WERI-Rb-1 (cell line): ENCODE results near the gene PIK3R1.

Experiments used
- DNase-seq: peaks from one replicate; pipeline ENCODE4 v3.0.0-alpha.2; 2020
- H3K27ac ChIP-seq: fragments of 250-450 bp; sonication (Bioruptor Pico); 2 replicates; pipeline ENCODE4 v1.5.1; 2020; ENCODE audit warnings: mild to moderate bottlenecking, moderate library complexity
- H3K27me3 ChIP-seq: fragments of 250-450 bp; sonication (Bioruptor Pico); 2 replicates; pipeline ENCODE4 v1.5.1; 2021; ENCODE audit warnings: mild to moderate bottlenecking, low read depth, moderate library complexity; ENCODE audit not compliant: insufficient read depth, severe bottlenecking
- H3K36me3 ChIP-seq: fragments of 250-450 bp; sonication (Bioruptor Pico); 2 replicates; pipeline ENCODE4 v1.5.1; 2020; ENCODE audit warnings: mild to moderate bottlenecking, moderate library complexity
- H3K4me3 ChIP-seq: 2 replicates; pipeline ENCODE4 v1.5.1; 2011; ENCODE audit warnings: low read depth, mild to moderate bottlenecking, control low read depth, low read length
- H3K9me3 ChIP-seq: fragments of 250-450 bp; sonication (Bioruptor Pico); 2 replicates; pipeline ENCODE4 v1.5.1; 2021; ENCODE audit warnings: mild to moderate bottlenecking, moderate library complexity; ENCODE audit not compliant: severe bottlenecking
- TF ChIP-seq, protein P1 (sequence below): IDR thresholded peaks from 2 replicates; pipeline ENCODE4 v1.5.1; 2011; ENCODE audit warnings: low read depth, mild to moderate bottlenecking, control low read depth, inconsistent platforms, low read length

PIK3R1 gene

GRCh38 chr5:68320413-68320986 lies 104.9 kb downstream of the PIK3R1 start:
- Histone ChIP-seq H3K36me3 (no peaks in the 10 kb centered on the region), H3K9me3 (peaks cover 2% of the 10 kb centered on the region), H3K27me3 (no peaks in the 10 kb centered on the region), H3K4me3 (no peak overlapping the region), H3K27ac (no peak overlapping the region)
- TF ChIP-seq, protein P1, sequence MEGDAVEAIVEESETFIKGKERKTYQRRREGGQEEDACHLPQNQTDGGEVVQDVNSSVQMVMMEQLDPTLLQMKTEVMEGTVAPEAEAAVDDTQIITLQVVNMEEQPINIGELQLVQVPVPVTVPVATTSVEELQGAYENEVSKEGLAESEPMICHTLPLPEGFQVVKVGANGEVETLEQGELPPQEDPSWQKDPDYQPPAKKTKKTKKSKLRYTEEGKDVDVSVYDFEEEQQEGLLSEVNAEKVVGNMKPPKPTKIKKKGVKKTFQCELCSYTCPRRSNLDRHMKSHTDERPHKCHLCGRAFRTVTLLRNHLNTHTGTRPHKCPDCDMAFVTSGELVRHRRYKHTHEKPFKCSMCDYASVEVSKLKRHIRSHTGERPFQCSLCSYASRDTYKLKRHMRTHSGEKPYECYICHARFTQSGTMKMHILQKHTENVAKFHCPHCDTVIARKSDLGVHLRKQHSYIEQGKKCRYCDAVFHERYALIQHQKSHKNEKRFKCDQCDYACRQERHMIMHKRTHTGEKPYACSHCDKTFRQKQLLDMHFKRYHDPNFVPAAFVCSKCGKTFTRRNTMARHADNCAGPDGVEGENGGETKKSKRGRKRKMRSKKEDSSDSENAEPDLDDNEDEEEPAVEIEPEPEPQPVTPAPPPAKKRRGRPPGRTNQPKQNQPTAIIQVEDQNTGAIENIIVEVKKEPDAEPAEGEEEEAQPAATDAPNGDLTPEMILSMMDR, result no peak
- DNase-seq, result no peak

DNA sequence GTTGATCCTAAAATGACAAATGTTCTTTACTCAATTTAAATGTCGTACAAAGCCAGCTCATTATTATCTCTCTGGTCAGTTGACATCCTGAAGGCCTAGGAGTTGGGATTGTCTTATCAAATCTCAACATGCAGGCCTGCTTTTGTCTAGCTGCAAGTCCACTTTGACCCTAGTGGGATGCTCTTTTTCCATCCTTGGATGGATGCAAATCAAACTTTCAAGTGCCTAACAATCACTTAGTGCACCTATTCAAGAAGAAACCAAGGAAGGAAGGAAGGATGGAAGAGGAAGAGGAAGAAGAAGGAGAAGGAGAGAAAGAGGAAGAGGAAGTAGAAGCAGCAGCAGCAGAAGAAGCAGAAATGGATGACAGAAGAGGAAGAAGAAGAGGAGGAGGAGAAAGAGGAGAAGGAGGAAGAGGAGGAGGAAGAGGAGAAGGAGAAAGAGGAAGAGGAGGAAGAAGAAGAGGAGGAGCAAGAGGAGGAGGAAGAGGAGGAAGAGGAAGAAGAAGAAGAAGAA lies 109.6 kb downstream of the PIK3R1 start:
- H3K27ac ChIP-seq, result no peak overlapping the region
- H3K27me3 ChIP-seq, result no peaks in the 10 kb centered on the region
- TF ChIP-seq, protein P1, result no peak
- DNase-seq, result no peak
- H3K4me3 ChIP-seq, result no peak overlapping the region
- H3K9me3 ChIP-seq, result peaks cover 2% of the 10 kb centered on the region
- no peaks in the 10 kb centered on the region for H3K36me3 ChIP-seq

GRCh38 chr5:68329554-68330255 lies 114.1 kb downstream of the PIK3R1 start:
- H3K4me3 ChIP-seq, result no peak overlapping the region
- DNase-seq, result no peak
- H3K27me3 ChIP-seq, result no peaks in the 10 kb centered on the region
- H3K36me3 ChIP-seq, result no peaks in the 10 kb centered on the region
- TF ChIP-seq, protein P1, result no peak
- no peaks in the 10 kb centered on the region for H3K9me3 ChIP-seq
- H3K27ac ChIP-seq, result no peak overlapping the region

DNA sequence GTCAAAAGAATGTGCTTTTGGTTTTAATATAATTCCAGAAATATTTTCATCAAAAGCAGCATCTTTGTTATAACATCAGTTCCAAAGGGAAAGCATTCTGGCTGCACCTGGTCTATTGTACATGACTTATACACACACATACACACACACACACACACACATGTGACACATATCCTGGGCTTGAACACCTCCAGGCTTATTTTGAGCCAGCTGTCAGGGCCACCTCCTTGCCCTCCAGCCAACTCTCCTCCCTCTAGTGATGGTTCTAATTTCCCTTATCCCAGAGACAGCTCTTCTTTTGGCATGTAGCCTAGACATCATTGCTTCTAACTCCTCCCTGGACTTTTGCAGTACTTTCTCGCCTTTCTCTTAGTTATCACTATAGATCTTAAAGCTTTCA lies 115.0 kb downstream of the PIK3R1 start:
- H3K27me3 ChIP-seq, result no peaks in the 10 kb centered on the region
- no peak for DNase-seq
- no peaks in the 10 kb centered on the region for H3K36me3 ChIP-seq
- no peaks in the 10 kb centered on the region for H3K9me3 ChIP-seq
- no peak overlapping the region for H3K27ac ChIP-seq
- H3K4me3 ChIP-seq, result no peak overlapping the region
- TF ChIP-seq, protein P1, result no peak

DNA sequence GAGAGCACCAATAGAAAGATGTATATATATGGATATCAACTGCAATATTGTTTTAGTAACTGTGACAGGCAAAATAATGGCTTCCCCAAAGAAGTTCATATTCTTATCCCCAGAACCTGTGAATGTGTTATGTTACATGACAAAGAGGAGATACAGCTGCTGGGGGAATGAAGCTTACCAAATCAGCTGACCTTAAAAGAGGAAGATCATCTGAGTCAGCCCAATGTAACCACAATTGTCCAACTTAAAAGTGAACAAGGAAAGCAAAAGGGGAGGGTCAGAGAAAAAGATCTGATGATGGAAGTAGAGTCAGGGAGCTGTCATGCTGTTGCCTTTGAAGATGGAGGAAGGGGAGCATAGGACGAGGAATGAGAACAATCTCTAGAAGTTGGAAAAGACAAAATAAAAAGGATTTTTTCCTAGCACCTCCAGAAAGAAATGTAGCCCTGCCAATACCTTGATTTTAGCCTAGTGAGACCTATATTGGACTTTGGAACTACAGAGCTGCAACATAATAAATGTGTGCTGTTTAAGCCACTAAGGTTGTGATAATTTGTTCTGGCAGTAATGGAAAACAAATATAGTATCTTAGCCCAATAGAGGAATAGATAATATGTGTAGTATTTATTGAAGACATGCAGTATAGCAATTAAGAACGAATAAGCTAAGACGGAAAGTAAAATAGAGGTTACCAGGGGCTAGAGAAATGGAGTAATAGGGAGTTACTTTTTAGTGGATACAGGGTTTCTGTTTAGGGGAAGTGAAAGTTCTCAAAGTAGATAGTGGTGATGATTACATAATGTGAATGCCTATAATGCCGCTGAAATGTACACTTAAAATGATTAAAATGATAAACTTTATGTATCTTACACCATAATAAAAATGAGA lies 115.9 kb downstream of the PIK3R1 start:
- H3K27me3 ChIP-seq, result no peaks in the 10 kb centered on the region
- TF ChIP-seq, protein P1, result no peak
- H3K4me3 ChIP-seq, result no peak overlapping the region
- H3K36me3 ChIP-seq, result no peaks in the 10 kb centered on the region
- H3K9me3 ChIP-seq, result no peaks in the 10 kb centered on the region
- DNase-seq, result no peak
- no peak overlapping the region for H3K27ac ChIP-seq
